GM20000 (cell line): ENCODE measurements around the gene TRAPPC3.

ENCODE experiments used
- DNase-seq: peaks from one replicate; pipeline ENCODE4 v3.0.0; 2012; ENCODE audit warnings: low spot score
- TF ChIP-seq, protein P1 (sequence below): IDR thresholded peaks from 2 replicates; pipeline ENCODE4 v1.5.1; 2012; ENCODE audit warnings: mild to moderate bottlenecking, control low read depth; ENCODE audit errors: extremely low read depth, missing control alignments

The TRAPPC3 gene

GRCh38 chr1:36101546-36101945 lies 47.7 kb downstream of the TRAPPC3 start:
- DNase-seq: no peak
- TF ChIP-seq, protein P1, sequence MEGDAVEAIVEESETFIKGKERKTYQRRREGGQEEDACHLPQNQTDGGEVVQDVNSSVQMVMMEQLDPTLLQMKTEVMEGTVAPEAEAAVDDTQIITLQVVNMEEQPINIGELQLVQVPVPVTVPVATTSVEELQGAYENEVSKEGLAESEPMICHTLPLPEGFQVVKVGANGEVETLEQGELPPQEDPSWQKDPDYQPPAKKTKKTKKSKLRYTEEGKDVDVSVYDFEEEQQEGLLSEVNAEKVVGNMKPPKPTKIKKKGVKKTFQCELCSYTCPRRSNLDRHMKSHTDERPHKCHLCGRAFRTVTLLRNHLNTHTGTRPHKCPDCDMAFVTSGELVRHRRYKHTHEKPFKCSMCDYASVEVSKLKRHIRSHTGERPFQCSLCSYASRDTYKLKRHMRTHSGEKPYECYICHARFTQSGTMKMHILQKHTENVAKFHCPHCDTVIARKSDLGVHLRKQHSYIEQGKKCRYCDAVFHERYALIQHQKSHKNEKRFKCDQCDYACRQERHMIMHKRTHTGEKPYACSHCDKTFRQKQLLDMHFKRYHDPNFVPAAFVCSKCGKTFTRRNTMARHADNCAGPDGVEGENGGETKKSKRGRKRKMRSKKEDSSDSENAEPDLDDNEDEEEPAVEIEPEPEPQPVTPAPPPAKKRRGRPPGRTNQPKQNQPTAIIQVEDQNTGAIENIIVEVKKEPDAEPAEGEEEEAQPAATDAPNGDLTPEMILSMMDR: no peak

- no peak for DNase-seq
- TF ChIP-seq, protein P1: no peak
Measured at GRCh38 chr1:36100376-36100775, 48.9 kb downstream of the TRAPPC3 start.

DNA sequence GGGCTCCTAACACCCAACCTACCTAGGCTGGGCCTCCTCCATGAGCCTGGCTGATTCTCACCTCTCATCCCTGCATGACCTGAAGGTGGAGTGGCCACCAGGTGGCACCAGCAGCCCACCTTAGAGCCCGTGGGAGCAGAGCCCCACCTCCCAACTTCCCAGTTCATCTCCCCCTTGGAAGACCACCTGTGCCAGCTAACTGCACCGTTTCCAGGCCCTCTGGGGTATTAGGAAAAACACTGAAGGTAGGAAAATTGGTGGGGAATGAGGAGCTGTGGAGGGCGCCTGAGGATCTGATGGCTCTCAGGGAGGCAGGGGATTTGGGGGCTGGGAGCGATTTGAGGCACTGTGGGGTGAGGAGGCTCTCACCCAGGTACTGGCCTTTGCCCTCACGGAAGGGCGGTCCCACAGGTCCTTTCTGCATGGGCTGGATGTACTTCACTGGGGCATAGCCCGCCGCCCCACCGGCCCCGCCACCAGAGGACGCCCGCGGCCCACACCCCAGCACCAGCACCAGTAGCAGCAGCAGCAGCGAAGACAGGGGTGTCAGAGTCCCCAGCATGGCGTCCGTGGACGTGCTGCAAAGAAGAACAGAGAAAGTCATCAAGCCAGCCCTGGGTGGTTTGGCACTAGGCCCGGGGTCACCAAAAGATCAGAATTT lies 49.5 kb downstream of the TRAPPC3 start:
- TF ChIP-seq, protein P1: peak; percentile 87
- peak; percentile 93 for DNase-seq

DNA sequence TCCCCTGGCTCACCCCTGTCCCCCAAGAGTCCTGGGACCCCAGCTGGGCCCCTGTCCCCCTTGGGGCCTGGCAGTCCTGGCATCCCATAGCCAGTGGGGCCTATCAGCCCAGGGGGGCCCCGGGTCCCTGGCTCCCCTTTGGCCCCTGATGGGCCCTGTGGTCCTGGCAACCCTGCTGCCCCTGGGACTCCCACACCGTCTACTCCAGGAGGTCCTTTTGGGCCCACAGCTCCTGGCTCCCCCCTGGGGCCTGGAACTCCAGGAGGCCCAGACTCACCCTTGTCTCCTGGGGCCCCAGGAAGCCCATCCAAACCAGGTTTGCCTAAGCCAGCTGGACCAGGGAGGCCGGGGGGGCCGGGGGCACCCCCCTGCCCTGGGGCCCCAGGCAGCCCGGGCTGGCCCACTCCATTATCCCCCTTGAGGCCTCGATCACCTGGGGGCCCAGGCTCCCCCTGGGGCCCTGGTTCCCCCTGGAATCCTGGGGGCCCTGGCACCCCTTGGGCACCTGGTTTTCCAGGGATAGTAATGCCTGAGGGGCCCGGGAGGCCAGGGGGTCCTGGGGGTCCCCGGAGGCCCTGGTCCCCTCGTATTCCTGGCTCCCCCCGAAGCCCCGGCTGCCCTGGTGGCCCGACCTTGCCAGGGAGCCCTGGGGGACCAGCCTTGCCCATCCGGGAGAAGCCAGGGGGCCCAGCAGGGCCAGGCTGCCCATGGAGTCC lies 50.5 kb downstream of the TRAPPC3 start:
- no peak for DNase-seq
- TF ChIP-seq, protein P1: no peak

DNA sequence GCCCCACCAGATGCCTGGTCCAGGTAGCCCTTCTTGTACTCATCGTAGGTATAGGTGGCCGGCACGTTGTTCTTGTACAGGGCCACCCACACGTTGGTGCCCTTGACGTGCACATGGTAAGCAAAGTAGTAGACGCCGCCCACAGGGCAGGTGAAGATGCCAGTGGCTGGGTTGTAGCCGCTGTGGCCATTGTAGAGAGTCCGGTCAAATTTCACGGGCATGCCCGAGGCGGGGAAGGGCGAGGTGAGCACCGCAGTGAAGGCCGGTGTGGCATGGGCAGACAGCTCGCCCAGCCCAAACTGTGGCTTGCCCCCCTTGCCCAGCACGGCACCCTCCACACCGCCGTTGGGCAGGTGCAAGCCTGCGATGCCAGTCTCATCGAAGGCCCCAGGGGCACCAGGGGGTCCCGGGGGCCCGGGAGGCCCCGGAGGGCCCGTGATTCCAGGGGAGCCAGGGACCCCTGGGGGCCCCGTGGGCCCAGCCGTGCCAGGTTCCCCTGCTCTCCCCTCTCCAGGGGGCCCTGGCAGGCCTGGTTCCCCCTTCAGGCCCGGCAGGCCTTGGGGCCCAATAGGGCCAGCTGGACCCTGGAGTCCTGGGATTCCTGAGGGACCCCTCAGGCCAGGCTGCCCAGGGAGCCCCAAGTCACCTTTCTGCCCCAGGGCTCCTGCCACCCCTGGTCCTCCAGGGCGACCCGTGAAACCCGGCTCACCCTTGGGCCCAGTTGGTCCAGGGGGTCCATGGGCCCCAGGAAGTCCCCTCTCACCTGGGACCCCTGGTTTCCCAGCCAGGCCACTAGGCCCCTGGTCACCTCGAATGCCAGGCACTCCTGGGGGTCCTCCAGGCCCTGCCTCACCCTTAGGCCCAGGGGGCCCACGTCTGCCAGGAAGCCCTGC lies 51.3 kb downstream of the TRAPPC3 start:
- no peak for DNase-seq

DNA sequence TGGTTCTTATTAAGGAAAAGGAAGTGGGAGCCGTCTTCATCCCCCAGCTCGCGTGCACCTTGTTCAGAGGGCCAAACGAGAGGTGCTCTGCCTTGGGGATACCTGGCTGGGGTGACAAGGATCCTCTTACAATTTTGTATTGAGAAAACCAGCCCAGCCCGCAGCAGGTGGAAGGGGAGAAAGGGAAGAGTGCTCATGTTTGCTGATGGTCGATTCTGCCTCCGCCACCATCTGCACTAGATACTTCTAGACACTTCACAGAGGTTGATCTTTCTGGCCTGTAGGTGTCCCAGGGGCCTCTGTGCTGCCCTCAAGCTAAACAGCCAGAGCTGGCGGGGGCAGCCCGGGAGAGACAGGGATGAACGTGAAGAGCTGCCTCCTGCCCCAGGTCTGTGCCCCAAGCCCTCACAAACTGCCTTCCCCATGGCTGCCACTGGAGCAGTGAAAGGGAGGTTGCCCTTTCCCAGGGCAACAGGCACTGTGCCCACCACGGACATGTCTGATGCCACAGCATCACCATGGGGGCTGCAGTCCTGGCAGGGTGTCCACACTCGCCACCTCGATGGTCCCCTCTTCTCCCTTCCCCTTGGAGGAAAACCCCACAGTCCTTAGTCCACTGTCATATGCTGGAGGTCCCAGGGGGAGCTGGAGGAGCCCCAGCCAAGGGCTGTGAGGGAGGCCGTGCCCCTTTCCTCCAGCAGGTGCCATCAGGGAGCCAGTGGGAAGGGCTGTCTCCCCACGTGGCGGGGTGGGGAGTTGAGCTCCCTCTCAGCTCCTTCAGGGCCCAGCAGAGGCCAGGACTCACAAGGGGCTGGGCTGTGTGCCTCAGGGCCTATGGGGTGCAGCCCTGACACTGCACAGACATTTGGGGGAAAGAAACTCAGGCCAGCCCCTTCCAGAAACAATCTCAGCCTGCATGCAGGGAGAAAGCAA lies 52.5 kb downstream of the TRAPPC3 start:
- DNase-seq: no peak
- TF ChIP-seq, protein P1: no peak

More for the DNA sequence above, 51.3 kb downstream of the TRAPPC3 start:
- TF ChIP-seq, protein P1: no peak
